Keratinocyte (primary cell): ENCODE data around the gene RIC8A. TPM values are rescaled to one million over a fixed set of nuclear protein-coding genes. Genes with fewer than 3 reads are reported as not detected.

ENCODE experiments used
- DNase-seq: peaks from one replicate; pipeline ENCODE4 v3.0.0-alpha.2; 2011; ENCODE audit warnings: low read depth, missing footprints, low spot score
- FAIRE-seq: peaks from 2 replicates; lab custom pipeline; 2011; peaks lifted over from hg19 to GRCh38; lab: Jason Lieb, UNC
- H2AFZ ChIP-seq: 2 replicates; pipeline ENCODE4 v1.6.0; 2012; ENCODE audit warnings: low read length, control low read depth, inconsistent platforms; ENCODE audit not compliant: control insufficient read depth
- H3K27ac ChIP-seq: 2 replicates; pipeline ENCODE4 v1.5.1; 2011; ENCODE audit warnings: low read length; ENCODE audit not compliant: control insufficient read depth, insufficient read depth
- H3K27me3 ChIP-seq: 3 replicates; pipeline ENCODE4 v1.6.0; 2011; ENCODE audit warnings: low read length; ENCODE audit not compliant: control insufficient read depth, insufficient read depth; ENCODE audit errors: extremely low read depth
- H3K36me3 ChIP-seq, 2 experiments: 2 replicates in 1 of 2; 3 replicates in 1 of 2; pipeline ENCODE4 v1.5.1; 2011; ENCODE audit warnings: low read length in 2 of 2, mild to moderate bottlenecking in 1 of 2; ENCODE audit not compliant: control insufficient read depth in 2 of 2, insufficient read depth in 2 of 2; ENCODE audit errors: extremely low read depth in 1 of 2
- H3K4me1 ChIP-seq: 3 replicates; pipeline ENCODE4 v1.5.1; 2011; ENCODE audit warnings: low read length; ENCODE audit not compliant: control insufficient read depth, insufficient read depth; ENCODE audit errors: extremely low read depth
- H3K4me2 ChIP-seq: 3 replicates; pipeline ENCODE4 v1.6.0; 2011; ENCODE audit warnings: low read depth, low read length; ENCODE audit not compliant: control insufficient read depth, insufficient read depth; ENCODE audit errors: extremely low read depth
- H3K4me3 ChIP-seq, 3 experiments: fragments of 200-600 bp in 1 of 3; sonication (generic) in 1 of 3; 2 replicates in 2 of 3; 3 replicates in 1 of 3; pipeline ENCODE4 v1.5.1; 2011 to 2016; ENCODE audit warnings: low read length in 3 of 3, mild to moderate bottlenecking in 3 of 3, control low read depth in 2 of 3, inconsistent platforms in 1 of 3, low read depth in 1 of 3, mixed read lengths in 1 of 3, mixed run types in 1 of 3, moderate library complexity in 1 of 3; ENCODE audit not compliant: control insufficient read depth in 2 of 3, insufficient read depth in 2 of 3; ENCODE audit errors: extremely low read depth in 1 of 3
- H3K79me2 ChIP-seq: 2 replicates; pipeline ENCODE4 v1.6.0; 2012; ENCODE audit warnings: low read length; ENCODE audit not compliant: control insufficient read depth, insufficient read depth
- H3K9ac ChIP-seq: 3 replicates; pipeline ENCODE4 v1.6.0; 2011; ENCODE audit warnings: low read length; ENCODE audit not compliant: control insufficient read depth, insufficient read depth; ENCODE audit errors: extremely low read depth
- H3K9me1 ChIP-seq: 3 replicates; pipeline ENCODE4 v1.6.0; 2011; ENCODE audit warnings: low read length; ENCODE audit not compliant: control insufficient read depth, insufficient read depth; ENCODE audit errors: extremely low read depth
- H3K9me3 ChIP-seq: 2 replicates; pipeline ENCODE4 v1.5.1; 2012; ENCODE audit warnings: low read depth, low read length; ENCODE audit not compliant: control insufficient read depth
- H4K20me1 ChIP-seq: 3 replicates; pipeline ENCODE4 v1.6.0; 2011; ENCODE audit warnings: low read length; ENCODE audit not compliant: control insufficient read depth, insufficient read depth; ENCODE audit errors: extremely low read depth
- CTCF ChIP-seq, 3 experiments: IDR thresholded peaks in 1 of 3; conservative IDR thresholded peaks in 1 of 3; optimal IDR thresholded peaks in 1 of 3; 2 replicates in 2 of 3; 3 replicates in 1 of 3; pipeline versions ENCODE3 to v1.5.1; 2011; ENCODE audit warnings: low read length in 3 of 3, mild to moderate bottlenecking in 3 of 3, moderate library complexity in 2 of 3, control low read depth in 1 of 3, inconsistent platforms in 1 of 3; ENCODE audit not compliant: insufficient read depth in 2 of 3; ENCODE audit errors: extremely low read depth in 1 of 3
- EZH2 ChIP-seq: IDR thresholded peaks from one replicate; pipeline ENCODE4 v1.6.1; 2012; ENCODE audit warnings: inconsistent platforms, mild to moderate bottlenecking, low read length, moderate library complexity
- dilution Hi-C: fragments of 300-500 bp; cut with MboI; formaldehyde crosslinking; loops from one replicate; pipeline ENCODE4 v1.7.0; 2020; ENCODE audit warnings: low sequenced_read_pairs; ENCODE audit not compliant: extremely low pct_ligation_motif_present
- polyA plus RNA-seq, 5 experiments: library from polyadenylated mRNA; depleted of rRNA in 3 of 5; stranded (reverse) in 3 of 5; stranded (forward) in 1 of 5; unstranded in 1 of 5; fragments of >200 nt; gene quantifications; 1 replicate in 1 of 5; 2 replicates in 3 of 5; 3 replicates in 1 of 5; pipeline versions ENCODE4 v1.2.1 to v1.2.3, GENCODE V29; 2011 to 2012; ENCODE audit warnings: missing spikeins in 2 of 5, low read depth in 1 of 5, low replicate concordance in 1 of 5

RIC8A gene
- polyA plus RNA-seq, 1 donor (not counting 4 experiments of a cell fraction or from before 2014, with no cell fraction given) = 120 TPM

- no peak overlapping the region for H3K9ac ChIP-seq
- H3K9me3 ChIP-seq = no peaks in the 10 kb centered on the region
- H3K27me3 ChIP-seq = no peaks in the 10 kb centered on the region
- DNase-seq = no peak
- no peak overlapping the region for H3K4me2 ChIP-seq
- H3K4me1 ChIP-seq = peaks cover 18% of the 10 kb centered on the region
- no peak overlapping the region for H3K4me3 ChIP-seq
- H3K79me2 ChIP-seq = peaks cover 45% of the 10 kb centered on the region
- no peak overlapping the region for H2AFZ ChIP-seq
- no peak for FAIRE-seq
- dilution Hi-C loops = no loop called here
- no peaks in the 10 kb centered on the region for H3K9me1 ChIP-seq
- peaks cover 38 to 64% of the 10 kb centered on the region in 2 experiments for H3K36me3 ChIP-seq
- no peak overlapping the region for H3K27ac ChIP-seq
- TF ChIP-seq CTCF (optimal IDR thresholded peaks at IDR 0.05 in 1 of 3, IDR thresholded peaks at IDR 0.05 in 1 of 3, conservative IDR thresholded peaks at IDR 0.05 in 1 of 3; ENCODE audit: extremely low read depth in 1 of 3, insufficient read depth in 2 of 3, low read length in 3 of 3) (no peak), EZH2 (no peak)
- H4K20me1 ChIP-seq = peaks cover 3% of the 10 kb centered on the region
Observed at GRCh38 chr11:212150-213100, 4.9 kb downstream of the RIC8A start.

DNA sequence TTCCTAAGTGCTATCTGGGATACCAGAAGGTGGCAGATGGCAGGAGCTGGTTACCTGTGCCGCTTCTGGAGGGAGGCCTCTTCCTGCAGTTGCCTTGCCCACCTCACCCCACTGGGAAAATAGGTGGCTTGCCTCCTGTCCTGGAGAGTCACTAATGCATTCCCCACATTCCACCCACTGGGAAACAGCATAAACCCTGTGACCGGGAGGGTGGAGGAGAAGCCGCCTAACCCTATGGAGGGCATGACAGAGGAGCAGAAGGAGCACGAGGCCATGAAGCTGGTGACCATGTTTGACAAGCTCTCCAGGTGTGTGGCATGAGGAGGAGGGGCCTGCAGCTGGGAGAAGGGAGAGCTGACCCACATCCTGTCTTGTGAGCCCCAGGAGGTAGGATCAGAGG lies 5.6 kb downstream of the RIC8A start:
- Histone ChIP-seq H3K36me3 (peaks cover 38 to 64% of the 10 kb centered on the region in 2 experiments), H3K4me2 (no peak overlapping the region), H3K4me3 (no peak overlapping the region), H3K27me3 (no peaks in the 10 kb centered on the region), H3K79me2 (peaks cover 43% of the 10 kb centered on the region), H2AFZ (no peak overlapping the region), H3K27ac (no peak overlapping the region), H3K9me3 (no peaks in the 10 kb centered on the region), H3K9ac (no peak overlapping the region), H3K9me1 (no peaks in the 10 kb centered on the region), H4K20me1 (peaks cover 3% of the 10 kb centered on the region), H3K4me1 (peaks cover 21% of the 10 kb centered on the region)
- FAIRE-seq = no peak
- TF ChIP-seq EZH2 = no peak
- TF ChIP-seq CTCF (optimal IDR thresholded peaks at IDR 0.05 in 1 of 3, IDR thresholded peaks at IDR 0.05 in 1 of 3, conservative IDR thresholded peaks at IDR 0.05 in 1 of 3; ENCODE audit: extremely low read depth in 1 of 3, insufficient read depth in 2 of 3, low read length in 3 of 3) = no peak
- no peak for DNase-seq
- dilution Hi-C loops = no loop called here
